Panc1 (cell line): ENCODE data around the gene PDK4. TPM values are rescaled to one million over a fixed set of nuclear protein-coding genes. Genes with fewer than 3 reads are reported as not detected.

ENCODE experiments used
- ATAC-seq: fragments of 200-7000 bp; cut with Tn5 transposase; 2 replicates; pipeline ENCODE4 v1.9.1; 2020; ENCODE audit warnings: mild to moderate bottlenecking, moderate library complexity
- BruUV-seq: library from RNA; stranded (reverse); fragments of 400-500 nt; replicated peaks from 2 replicates; lab custom pipeline; 2021; lab: Mats Ljungman, UMichigan
- CTCF ChIA-PET: fragments of 300-600 bp; sonication (Branson Sonifier 250); formaldehyde crosslinking; loops from one replicate; lab custom pipeline; 2022; ENCODE audit warnings: antibody characterized with exemption; lab: Charles Lee
- POLR2A ChIA-PET: fragments of 300-600 bp; sonication (Branson Sonifier 250); formaldehyde crosslinking; loops from one replicate; lab custom pipeline; 2022; ENCODE audit warnings: antibody characterized with exemption; lab: Charles Lee
- DNase-seq: peaks from one replicate; pipeline ENCODE4 v3.0.0-alpha.2; 2010; ENCODE audit warnings: low read depth, low spot score
- H3K27ac ChIP-seq: 2 replicates; pipeline ENCODE4 v1.5.1; 2011; ENCODE audit warnings: mild to moderate bottlenecking, low read length, inconsistent platforms
- H3K27me3 ChIP-seq: fragments of 200-500 bp; sonication (Bioruptor generic); 2 replicates; pipeline ENCODE4 v1.6.0; 2014; ENCODE audit warnings: low read length, inconsistent platforms; ENCODE audit not compliant: control insufficient read depth, insufficient read depth
- H3K36me3 ChIP-seq: fragments of 200-500 bp; sonication (Bioruptor generic); 2 replicates; pipeline ENCODE4 v1.5.1; 2014; ENCODE audit warnings: inconsistent platforms, mild to moderate bottlenecking, low read length, moderate library complexity; ENCODE audit not compliant: control insufficient read depth, insufficient read depth
- H3K4me1 ChIP-seq: 2 replicates; pipeline ENCODE4 v1.5.1; 2011; ENCODE audit warnings: inconsistent platforms, mild to moderate bottlenecking, low read length, moderate library complexity; ENCODE audit not compliant: control insufficient read depth, insufficient read depth
- H3K4me3 ChIP-seq, 2 experiments: 2 replicates each; pipeline ENCODE4 v1.5.1; 2011 to 2012; ENCODE audit warnings: low read depth in 2 of 2, low read length in 2 of 2, mild to moderate bottlenecking in 2 of 2, inconsistent platforms in 1 of 2, moderate library complexity in 1 of 2
- H3K9me3 ChIP-seq: fragments of 200-500 bp; sonication (Bioruptor generic); 2 replicates; pipeline ENCODE4 v1.5.1; 2014; ENCODE audit warnings: low read depth, mild to moderate bottlenecking, inconsistent platforms, low read length, moderate library complexity; ENCODE audit not compliant: control insufficient read depth, insufficient read depth
- CTCF ChIP-seq: fragments of 450-650 bp; IDR thresholded peaks from 2 replicates; pipeline ENCODE4 v1.5.1; 2017; ENCODE audit warnings: mild to moderate bottlenecking
- POLR2AphosphoS5 ChIP-seq: IDR thresholded peaks from 2 replicates; pipeline ENCODE4 v1.6.1; 2012; ENCODE audit warnings: mild to moderate bottlenecking, low read depth, low read length, moderate library complexity
- REST ChIP-seq, 2 experiments: IDR thresholded peaks; 2 replicates each; pipeline ENCODE4 v1.6.1; 2011 to 2012; ENCODE audit warnings: low read depth in 2 of 2, control low read depth in 1 of 2, low read length in 1 of 2, mild to moderate bottlenecking in 1 of 2, moderate library complexity in 1 of 2; ENCODE audit not compliant: insufficient read depth in 1 of 2
- SIN3A ChIP-seq: IDR thresholded peaks from 2 replicates; pipeline ENCODE4 v1.6.1; 2012; ENCODE audit warnings: low read depth, mild to moderate bottlenecking, low read length, moderate library complexity, borderline replicate concordance; ENCODE audit not compliant: insufficient read depth
- TCF7L2 ChIP-seq: IDR thresholded peaks from 2 replicates; pipeline ENCODE4 v1.6.1; 2011; ENCODE audit warnings: mild to moderate bottlenecking, low read depth, low read length, inconsistent platforms
- in situ Hi-C: cut with HindIII; loops from 2 replicates; pipeline ENCODE4 v1.10.0; 2016; ENCODE audit warnings: low sequenced_read_pairs, low pct_unique_long_range_greater_than_20kb
- intact Hi-C: fragments of 100-400 bp; cut with micrococcal nuclease; formaldehyde crosslinking; loops from one replicate; pipeline ENCODE4 v1.10.0; 2022; ENCODE audit not compliant: unreplicated experiment
- total RNA-seq: library from RNA; stranded (reverse); gene quantifications from one replicate; pipeline ENCODE4 v1.2.1, GENCODE V29; 2021; ENCODE audit not compliant: unreplicated experiment

PDK4 gene
- total RNA-seq, 1 experiment from 2014 or later: 1.4 TPM

- CTCF ChIA-PET: no interaction called here
- Histone ChIP-seq H3K4me1 (no peaks in the 10 kb centered on the region), H3K4me3 (no peak overlapping the region), H3K27ac (no peak overlapping the region), H3K9me3 (no peaks in the 10 kb centered on the region), H3K27me3 (no peaks in the 10 kb centered on the region), H3K36me3 (no peaks in the 10 kb centered on the region)
- intact Hi-C loops (no loop called here), in situ Hi-C loops (no loop called here)
- POLR2A ChIA-PET: no interaction called here
- TF ChIP-seq CTCF (no peak), REST (IDR thresholded peaks at IDR 0.05; ENCODE audit: insufficient read depth in 1 of 2, low read depth in 2 of 2, low read length in 1 of 2) (no peak), SIN3A (no peak), TCF7L2 (no peak), POLR2AphosphoS5 (no peak)
- ATAC-seq: no peak
- no peak for DNase-seq
- no TSS peak for BruUV-seq
Observed at GRCh38 chr7:95578299-95578855, 17.9 kb downstream of the PDK4 start.

- BruUV-seq: no TSS peak
- intact Hi-C loops: no loop called here
- H3K9me3 ChIP-seq: no peaks in the 10 kb centered on the region
- no peaks in the 10 kb centered on the region for H3K27me3 ChIP-seq
- no peak overlapping the region for H3K4me3 ChIP-seq
- H3K27ac ChIP-seq: no peak overlapping the region
- TF ChIP-seq POLR2AphosphoS5: no peak
- no peak for TF ChIP-seq CTCF
- no peak for TF ChIP-seq REST (IDR thresholded peaks at IDR 0.05; ENCODE audit: insufficient read depth in 1 of 2, low read depth in 2 of 2, low read length in 1 of 2)
- TF ChIP-seq TCF7L2: no peak
- TF ChIP-seq SIN3A: no peak
- ChIA-PET POLR2A (no interaction called here), CTCF (no interaction called here)
- in situ Hi-C loops: no loop called here
- no peaks in the 10 kb centered on the region for H3K36me3 ChIP-seq
- DNase-seq (no peak), ATAC-seq (no peak)
- no peaks in the 10 kb centered on the region for H3K4me1 ChIP-seq
Observed at GRCh38 chr7:95577137-95577536, 19.2 kb downstream of the PDK4 start.
